ENCODE measurements around the gene STYX.

DNA sequence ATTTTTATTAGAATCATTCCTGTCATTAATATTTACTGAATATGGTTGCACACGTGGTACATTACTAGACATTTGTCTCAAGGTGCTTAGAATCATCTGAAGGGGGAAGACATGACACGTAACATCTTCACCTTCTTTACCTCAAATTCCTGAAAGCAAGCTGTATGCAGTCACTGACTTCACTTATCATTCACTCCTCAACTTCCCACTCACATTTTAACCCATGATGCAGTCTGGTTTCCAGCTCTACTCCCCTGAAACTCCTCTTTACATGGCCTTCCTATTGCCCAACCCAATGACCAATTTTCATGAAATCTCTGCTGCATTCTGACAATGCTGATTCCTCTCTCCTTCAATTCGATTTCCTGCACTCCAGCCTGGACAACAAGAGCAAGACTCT lies 28.7 kb upstream of the STYX start:
- TF ChIP-seq POLR2A (IDR thresholded peaks at IDR 0.05; ENCODE audit: low read length) (no peak), GATA1 (IDR thresholded peaks at IDR 0.05; ENCODE audit: low read depth, low read length) (no peak)
